Measurements from ENCODE around the gene KRTAP2-2.
"Not testable (repeated sequence)": the region's sequence is repeated elsewhere in the genome, so short reads cannot be mapped to it uniquely, and the experiment has no call there.

KRTAP2-2 gene

DNA sequence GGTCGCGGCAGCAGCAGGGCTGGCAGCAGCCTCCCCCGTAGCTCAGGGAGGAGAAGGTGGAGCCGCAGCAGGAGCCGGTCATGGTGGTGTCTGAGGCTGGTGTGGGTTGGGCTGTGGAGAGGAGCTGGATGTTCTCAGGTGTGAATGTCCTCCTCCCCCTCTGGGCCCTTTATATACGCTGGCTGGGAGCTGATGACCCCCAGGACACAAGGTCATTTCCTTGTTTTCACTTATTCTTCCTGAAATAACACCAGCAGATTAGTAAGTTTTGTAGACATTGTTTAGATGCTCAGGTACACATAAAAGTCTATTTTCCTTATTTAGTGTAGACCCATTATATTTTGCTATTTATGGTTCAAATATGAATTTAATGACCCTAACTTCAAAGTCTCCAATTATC, at the start of gene KRTAP2-2:
Gene KRTAP2-2 (minus strand): TSS at position 101 of the 400 bp plus-strand sequence. CDS start 19 bp downstream, at position 82.
- not testable (repeated sequence) for H3K27ac ChIP-seq

GRCh38 chr17:41104386-41105038, 49.5 kb upstream of the KRTAP2-2 start:
- not testable (repeated sequence) for H3K27ac ChIP-seq

- H3K27ac ChIP-seq: no peak overlapping the region
- TF ChIP-seq, protein P1, sequence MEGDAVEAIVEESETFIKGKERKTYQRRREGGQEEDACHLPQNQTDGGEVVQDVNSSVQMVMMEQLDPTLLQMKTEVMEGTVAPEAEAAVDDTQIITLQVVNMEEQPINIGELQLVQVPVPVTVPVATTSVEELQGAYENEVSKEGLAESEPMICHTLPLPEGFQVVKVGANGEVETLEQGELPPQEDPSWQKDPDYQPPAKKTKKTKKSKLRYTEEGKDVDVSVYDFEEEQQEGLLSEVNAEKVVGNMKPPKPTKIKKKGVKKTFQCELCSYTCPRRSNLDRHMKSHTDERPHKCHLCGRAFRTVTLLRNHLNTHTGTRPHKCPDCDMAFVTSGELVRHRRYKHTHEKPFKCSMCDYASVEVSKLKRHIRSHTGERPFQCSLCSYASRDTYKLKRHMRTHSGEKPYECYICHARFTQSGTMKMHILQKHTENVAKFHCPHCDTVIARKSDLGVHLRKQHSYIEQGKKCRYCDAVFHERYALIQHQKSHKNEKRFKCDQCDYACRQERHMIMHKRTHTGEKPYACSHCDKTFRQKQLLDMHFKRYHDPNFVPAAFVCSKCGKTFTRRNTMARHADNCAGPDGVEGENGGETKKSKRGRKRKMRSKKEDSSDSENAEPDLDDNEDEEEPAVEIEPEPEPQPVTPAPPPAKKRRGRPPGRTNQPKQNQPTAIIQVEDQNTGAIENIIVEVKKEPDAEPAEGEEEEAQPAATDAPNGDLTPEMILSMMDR (IDR thresholded peaks at IDR 0.05): no peak
- no peak for TF ChIP-seq ZFX (IDR thresholded peaks at IDR 0.05; ENCODE audit: borderline replicate concordance)
Observed at GRCh38 chr17:41103896-41104295, 48.9 kb upstream of the KRTAP2-2 start.

DNA sequence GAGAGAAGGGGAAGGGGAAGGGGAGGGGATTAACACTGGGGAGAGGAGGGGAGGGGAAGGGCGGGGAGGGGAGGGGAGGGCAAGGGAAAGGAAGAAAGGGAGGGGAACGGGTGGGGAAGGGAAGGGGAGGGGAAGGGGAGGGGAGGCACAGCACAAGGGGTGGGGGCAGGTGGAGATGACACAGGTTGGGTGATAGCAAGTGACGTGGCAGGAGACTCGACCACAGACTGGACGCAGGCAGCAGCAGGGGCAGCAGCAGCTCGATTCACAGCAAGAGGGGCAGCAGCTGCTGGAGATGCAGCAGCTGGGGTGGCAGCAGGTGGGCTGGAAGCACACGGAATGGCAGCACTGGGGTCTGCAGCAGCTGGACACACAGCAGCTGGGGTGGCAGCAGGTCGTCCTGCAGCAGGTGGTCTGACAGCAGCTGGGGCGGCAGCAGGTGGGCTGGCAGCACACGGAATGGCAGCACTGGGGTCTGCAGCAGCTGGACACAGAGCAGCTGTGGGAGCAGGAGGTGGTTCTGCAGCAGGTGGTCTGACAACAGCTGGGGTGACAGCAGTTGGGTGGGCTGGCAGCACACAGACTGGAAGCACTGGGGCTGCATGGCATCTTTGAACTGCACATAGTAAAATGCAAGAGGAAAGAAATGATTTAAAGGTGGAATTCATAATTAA, 46.7 kb upstream of the KRTAP2-2 start, which contains the start of gene KRTAP4-16:
Gene KRTAP4-16 (minus strand): TSS at position 624 of the 674 bp plus-strand sequence. CDS start 0 bp downstream, at position 624.
- H3K27ac ChIP-seq: no peak within 1 kb of the TSS
- TF ChIP-seq, protein P1 (IDR thresholded peaks at IDR 0.05): no peak
- TF ChIP-seq ZFX (IDR thresholded peaks at IDR 0.05; ENCODE audit: borderline replicate concordance): no peak

DNA sequence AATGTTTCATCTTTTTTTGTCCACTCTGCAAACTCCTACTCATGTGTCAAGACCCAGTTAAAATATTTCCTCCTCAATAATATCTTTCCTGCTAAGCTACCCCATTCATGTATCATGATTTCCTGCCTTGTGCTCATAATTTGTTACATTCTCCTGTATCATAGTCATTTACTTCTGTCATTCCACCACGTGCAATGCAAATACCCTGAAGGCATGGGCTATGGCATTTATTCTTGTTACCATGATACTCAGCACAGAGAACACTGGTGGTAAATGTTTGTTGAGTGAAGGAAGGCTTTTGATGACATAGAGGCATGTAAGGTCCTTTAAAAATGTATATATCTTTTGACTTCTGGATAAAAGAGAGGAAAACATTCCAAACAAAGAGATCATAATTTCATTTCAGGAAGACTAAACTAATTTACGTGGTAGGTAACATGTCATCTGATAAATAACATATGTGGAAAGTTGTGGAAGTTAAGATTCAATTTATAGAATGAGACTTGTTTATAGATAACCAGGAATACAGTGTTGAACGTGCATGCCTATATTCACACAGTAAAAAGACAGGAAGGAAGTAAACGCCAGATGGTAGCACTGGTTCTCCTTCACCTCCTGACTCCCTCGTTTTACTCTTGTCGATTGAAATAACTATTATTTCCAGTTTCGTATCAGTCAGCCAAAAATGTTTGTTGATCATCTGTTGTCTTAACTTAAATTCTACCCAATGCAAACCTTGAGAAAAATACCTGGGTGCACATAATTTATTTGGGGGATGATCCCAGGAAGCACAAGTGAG, 44.9 kb upstream of the KRTAP2-2 start:
- not testable (repeated sequence) for H3K27ac ChIP-seq

GRCh38 chr17:41098481-41098880, 43.5 kb upstream of the KRTAP2-2 start:
- no peak overlapping the region for H3K27ac ChIP-seq

GRCh38 chr17:41098042-41098441, 43.0 kb upstream of the KRTAP2-2 start, which contains the start of gene KRTAP4-8:
TSS of gene KRTAP4-8 (minus strand) at chr17:41098142. CDS start at chr17:41098084, 58 bp downstream.
- TF ChIP-seq, protein P1 (IDR thresholded peaks at IDR 0.05): no peak
- no peak for TF ChIP-seq ZFX (IDR thresholded peaks at IDR 0.05; ENCODE audit: borderline replicate concordance)
- no peak within 1 kb of the TSS for H3K27ac ChIP-seq

More at GRCh38 chr17:41098481-41098880, 43.5 kb upstream of the KRTAP2-2 start:
- no peak for TF ChIP-seq ZFX (IDR thresholded peaks at IDR 0.05; ENCODE audit: borderline replicate concordance)

GRCh38 chr17:41096055-41096454, 41.0 kb upstream of the KRTAP2-2 start:
- H3K27ac ChIP-seq: no peak overlapping the region
- TF ChIP-seq, protein P1 (IDR thresholded peaks at IDR 0.05): no peak
- no peak for TF ChIP-seq ZFX (IDR thresholded peaks at IDR 0.05; ENCODE audit: borderline replicate concordance)

GRCh38 chr17:41088760-41089352, 33.8 kb upstream of the KRTAP2-2 start:
- H3K27ac ChIP-seq: not testable (repeated sequence)

DNA sequence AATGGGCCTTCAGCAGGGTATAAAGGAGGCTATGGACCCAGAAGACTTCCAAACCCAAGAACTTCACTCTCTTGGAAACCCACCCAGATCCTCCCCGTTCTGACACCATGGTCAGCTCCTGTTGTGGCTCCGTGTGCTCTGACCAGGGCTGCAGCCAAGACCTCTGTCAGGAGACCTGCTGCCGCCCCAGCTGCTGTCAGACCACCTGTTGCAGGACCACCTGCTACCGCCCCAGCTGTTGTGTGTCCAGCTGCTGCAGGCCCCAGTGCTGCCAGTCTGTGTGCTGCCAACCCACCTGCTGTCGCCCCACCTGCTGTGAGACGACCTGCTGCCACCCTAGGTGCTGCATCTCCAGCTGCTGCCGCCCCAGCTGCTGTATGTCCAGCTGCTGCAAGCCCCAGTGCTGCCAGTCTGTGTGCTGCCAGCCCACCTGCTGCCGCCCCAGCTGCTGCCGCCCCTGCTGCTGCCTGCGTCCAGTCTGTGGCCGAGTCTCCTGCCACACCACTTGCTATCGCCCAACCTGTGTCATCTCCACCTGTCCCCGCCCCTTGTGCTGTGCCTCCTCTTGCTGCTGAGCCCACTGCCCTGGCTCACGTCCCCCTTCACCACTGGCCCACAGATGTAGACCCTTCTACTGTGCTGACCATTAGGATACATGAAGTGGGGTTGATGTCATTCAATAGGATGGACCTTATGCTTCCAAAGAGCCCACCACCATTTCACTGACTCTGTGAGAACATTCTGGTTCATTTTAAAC, 29.2 kb upstream of the KRTAP2-2 start, which contains the start of gene KRTAP4-7:
Gene KRTAP4-7 (plus strand): TSS at position 51 of the 757 bp plus-strand sequence. CDS start 57 bp downstream, at position 108.
- H3K27ac ChIP-seq: not testable (repeated sequence)

DNA sequence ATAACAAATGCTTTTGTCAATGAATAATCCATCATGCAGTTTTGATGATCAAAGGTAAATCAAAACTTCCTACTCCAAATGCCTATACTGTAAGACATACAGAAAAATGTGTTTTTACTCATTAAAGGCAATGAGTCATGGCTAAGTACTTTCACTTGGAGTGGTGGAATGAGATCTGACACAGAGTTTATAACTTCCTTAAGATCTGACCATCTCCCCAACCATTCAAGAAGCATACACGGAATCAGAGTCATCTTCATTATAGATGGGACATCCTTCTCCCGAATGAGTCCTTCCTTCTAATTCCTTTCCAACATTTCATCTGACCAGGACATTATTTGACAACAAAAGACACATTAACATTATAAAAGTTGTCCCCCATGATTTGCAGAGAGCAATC, 28.4 kb upstream of the KRTAP2-2 start:
- H3K27ac ChIP-seq: not testable (repeated sequence)

Measured in 22Rv1 (cell line).